ENCODE measurements around the gene ENTPD2.
"Not testable (repeated sequence)": the region's sequence is repeated elsewhere in the genome, so short reads cannot be mapped to it uniquely, and the experiment has no call there.

ENTPD2 gene

DNA sequence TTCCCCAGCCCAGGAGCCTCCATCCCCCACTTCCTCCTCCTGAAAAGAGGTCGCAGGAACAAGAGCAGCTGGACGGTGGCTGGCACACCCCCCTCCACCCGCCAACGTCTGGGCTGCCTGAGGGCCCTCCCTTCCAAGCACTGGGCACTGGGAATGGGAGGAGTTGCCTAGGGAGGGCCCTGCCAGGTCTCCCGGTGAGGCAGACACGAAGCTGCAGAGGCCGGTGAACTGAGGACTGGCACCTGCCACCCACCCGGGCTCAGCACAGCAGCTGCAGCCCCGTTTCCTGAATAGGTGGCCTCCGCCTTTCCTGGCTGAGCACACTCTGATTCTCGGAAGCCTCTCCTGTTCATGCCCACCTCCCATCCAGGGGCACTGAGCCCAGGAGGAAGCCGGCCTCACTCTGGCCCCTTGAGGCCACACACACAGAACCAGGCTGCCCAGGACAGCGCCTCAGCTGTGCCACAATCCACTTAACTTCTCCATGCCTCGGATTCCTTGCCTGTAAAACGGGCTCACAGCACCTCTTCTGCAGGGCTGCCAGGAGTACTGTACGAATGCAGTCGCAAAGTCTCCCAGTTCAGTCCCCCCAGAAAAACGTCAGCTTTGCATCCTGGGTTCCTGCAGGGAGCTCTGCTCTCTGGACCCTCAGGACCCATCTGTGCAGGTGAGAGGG lies 9.2 kb downstream of the ENTPD2 start:
- DNase-seq, result peak; percentile 92

DNA sequence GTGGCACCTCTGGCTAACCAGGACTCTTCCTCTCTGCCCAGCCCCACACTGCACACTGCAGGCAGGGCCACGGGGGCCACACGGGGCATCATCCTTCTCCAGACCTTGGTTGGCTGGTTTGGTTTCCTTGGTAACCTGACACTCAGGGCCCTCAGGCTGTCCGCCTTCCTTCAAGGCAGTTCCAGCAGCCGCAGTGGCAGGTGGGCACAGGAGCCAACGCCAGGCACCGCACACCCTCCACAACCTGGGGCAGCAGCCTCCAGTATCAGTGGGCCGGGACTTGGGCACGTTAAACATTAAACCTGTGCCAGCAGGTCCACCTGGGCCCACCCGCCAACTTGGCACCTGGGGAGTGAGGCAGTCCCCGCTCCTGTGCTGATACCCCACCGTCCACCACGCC lies 9.8 kb downstream of the ENTPD2 start:
- no peak for DNase-seq

DNA sequence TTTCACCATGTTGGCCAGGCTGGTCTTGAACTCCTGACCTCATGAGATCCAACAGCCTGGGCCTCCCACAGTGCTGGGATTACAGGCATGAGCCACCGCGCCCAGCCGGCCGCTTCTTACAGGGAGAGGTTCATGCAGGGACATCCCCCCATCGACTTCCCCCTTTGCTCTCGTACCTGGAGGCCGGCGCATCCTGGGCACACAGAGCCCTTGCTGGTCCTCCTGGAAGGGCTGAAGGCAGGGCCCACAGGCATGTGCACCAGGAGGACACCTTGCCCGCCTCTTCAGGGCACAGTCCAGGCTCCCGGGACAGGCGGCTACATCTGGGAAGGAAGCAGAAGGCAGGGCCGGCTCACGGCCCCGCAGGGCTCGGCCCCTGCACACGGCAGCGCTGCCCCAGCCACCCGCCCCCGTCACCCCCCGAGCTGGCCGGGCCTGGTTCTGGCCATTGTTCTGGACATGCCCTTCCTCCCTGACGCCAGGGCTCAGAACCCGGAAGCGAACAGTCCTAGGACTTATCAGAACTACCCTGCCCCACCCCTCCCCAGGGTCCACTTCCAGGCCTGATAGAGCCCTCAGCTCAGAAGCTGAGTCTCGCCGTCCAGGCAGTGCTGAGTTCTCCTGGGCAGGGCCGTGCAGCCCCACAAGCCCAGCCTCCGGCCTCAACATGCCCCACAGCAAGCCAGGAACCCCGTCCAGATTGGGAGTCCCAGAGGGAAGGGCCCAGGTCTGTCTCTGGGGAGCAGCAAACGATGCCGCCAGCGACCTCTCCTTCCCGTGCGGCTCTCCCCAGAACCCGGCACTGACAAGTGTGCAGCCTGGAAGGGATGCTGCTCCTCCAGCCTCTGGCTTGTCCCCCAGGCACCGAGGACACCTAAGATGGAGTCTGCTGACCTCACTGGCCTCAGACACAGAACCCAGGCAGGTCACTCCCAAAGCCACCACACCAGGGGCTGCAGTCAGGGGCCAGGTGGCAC lies 10.8 kb downstream of the ENTPD2 start:
- no peak for DNase-seq

DNA sequence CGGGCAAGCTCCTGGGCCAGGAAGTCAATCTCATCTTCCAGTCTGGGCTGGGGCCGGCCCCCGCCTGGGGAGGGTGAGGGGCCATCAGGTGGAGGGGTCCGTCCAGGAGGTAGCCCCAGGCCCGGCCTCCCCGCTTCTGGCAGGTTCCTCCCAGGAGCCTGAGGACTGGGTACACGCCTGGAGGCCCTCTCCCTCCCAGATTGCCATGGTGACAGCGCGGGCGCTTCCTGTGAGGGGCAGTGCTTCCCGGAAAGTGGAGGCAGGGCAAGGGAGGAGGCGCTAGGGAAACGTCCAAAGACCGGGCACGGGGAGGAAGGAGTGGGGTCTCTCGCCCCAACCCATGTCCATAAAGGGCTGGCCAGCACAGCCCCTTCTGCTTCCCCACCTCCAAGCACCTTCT lies 12.7 kb downstream of the ENTPD2 start:
- DNase-seq, result no peak

- no peak for DNase-seq
These were observed 13.3 kb downstream of the ENTPD2 start for GRCh38 chr9:137040568-137040967.

GRCh38 chr9:137039611-137040366 lies 14.1 kb downstream of the ENTPD2 start:
- DNase-seq, result no peak

GRCh38 chr9:137038916-137039315 lies 14.9 kb downstream of the ENTPD2 start:
- no peak for DNase-seq

DNA sequence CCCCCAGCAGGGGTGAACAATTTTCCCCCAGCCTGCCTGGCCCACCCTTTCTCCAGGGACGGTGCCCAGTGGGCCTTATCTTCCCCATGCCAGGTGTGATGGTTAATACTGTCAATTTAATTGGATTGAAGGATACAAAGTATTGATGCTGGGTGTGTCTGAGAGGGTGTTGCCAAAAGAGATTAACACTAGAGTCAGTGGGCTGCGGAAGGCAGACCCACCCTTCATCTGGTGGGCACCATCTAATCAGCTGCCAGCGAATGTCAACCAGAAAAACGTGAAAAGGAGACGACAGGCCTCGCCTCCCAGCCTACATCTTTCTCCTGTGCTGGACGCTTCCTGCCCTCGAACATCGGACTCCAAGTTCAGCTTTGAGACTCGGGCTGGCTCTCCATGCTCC lies 16.4 kb downstream of the ENTPD2 start:
- no peak for DNase-seq

GRCh38 chr9:137037035-137037434 lies 16.8 kb downstream of the ENTPD2 start:
- no peak for DNase-seq

- no peak for DNase-seq
These were observed 17.9 kb downstream of the ENTPD2 start for GRCh38 chr9:137035937-137036336.

DNA sequence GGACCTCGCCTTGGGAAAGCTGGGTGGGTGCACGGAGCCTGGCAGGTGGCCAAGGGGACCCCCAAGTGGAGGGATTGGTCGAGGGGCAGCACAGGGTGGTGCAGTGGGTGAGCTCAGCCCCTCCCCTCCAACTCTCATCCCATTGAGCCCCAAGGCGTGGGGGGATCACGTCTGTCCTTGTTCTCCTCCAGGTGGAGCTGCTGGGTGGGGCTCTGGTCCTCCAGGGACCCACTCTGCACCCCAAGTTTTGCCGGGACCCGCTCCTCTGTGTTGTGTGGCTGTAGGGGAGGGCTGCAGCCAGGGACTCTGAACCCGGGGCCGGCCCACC lies 18.4 kb downstream of the ENTPD2 start:
- no peak for DNase-seq

- DNase-seq, result peak; percentile 84
These were observed 19.0 kb downstream of the ENTPD2 start for GRCh38 chr9:137034709-137035506.

DNA sequence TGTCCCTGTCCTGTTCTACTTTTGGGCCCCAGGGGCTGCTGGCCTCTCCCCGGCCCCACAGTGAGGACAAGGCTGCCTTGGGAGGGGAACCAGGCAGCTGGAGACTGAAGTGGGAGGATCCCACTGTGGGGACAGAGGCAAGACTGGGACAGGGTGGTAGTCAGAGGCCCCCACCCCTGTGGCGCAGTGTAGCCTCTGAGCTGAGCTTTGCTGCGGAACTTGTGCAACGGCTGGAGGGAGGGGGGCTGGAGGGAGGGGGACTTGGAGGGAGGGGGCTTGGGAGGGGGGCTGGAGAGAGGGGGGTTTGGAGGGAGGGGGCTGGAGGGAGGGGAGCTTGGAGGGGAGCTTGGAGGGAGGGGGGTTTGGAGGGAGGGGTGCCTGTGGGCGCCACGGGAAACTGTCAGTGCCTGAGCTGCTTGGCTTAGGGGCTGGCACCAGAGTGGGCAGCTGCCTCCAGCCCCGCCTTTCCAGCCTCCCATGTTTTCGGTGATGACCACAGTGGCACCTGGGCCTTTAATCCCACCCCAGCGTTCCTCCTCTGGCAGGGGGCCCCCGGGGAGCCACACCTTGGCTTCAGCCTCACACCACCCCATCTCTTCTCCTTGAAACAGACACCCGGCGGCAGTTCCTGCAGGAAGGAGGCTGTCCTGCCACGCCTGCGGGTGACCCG lies 19.7 kb downstream of the ENTPD2 start:
- peak; percentile 20 for DNase-seq

- not testable (repeated sequence) for DNase-seq
These were observed 20.4 kb downstream of the ENTPD2 start for GRCh38 chr9:137033481-137033880.

GRCh38 chr9:137032858-137033257 lies 21.0 kb downstream of the ENTPD2 start:
- no peak for DNase-seq

DNA sequence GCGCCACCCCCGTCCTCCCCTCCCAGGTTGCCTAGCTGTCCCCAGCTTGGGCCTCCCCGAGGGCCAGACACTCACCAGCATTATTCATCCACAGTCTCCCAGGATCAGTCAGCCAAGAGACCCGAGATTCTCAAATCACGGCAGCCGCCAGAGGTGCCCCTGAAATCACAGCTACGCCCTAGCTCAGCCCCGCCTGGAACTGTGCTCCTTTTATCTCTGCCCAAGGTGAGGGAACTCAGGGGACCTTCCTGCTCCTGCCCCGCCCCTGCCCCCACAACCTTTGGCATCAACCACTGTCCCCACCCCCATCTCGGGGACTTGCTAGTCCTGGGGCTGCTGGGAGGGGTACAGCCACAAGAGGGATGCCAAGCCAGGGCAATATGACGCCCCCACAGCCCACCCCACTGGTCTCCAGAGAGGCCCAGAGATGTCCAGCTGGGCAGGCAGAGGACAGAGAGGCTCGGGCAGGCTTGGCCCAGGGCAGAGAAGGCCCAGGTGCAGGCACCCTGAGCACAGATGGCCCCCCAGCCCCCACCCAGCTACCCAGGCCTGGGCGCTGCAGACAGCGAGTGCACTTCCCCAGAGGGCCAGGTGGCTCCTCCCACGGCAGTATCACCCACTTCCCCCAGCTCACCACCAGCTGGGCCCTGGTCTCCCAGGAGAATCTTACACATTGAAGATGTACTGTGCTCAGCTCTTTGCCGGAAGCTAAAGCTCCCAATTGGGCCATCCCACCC lies 21.8 kb downstream of the ENTPD2 start, which contains the start of gene FUT7:
TSS of gene FUT7 (minus strand) at position 185 of the 737 bp plus-strand sequence. CDS start at position 88, 97 bp downstream.
- no peak for DNase-seq

DNA sequence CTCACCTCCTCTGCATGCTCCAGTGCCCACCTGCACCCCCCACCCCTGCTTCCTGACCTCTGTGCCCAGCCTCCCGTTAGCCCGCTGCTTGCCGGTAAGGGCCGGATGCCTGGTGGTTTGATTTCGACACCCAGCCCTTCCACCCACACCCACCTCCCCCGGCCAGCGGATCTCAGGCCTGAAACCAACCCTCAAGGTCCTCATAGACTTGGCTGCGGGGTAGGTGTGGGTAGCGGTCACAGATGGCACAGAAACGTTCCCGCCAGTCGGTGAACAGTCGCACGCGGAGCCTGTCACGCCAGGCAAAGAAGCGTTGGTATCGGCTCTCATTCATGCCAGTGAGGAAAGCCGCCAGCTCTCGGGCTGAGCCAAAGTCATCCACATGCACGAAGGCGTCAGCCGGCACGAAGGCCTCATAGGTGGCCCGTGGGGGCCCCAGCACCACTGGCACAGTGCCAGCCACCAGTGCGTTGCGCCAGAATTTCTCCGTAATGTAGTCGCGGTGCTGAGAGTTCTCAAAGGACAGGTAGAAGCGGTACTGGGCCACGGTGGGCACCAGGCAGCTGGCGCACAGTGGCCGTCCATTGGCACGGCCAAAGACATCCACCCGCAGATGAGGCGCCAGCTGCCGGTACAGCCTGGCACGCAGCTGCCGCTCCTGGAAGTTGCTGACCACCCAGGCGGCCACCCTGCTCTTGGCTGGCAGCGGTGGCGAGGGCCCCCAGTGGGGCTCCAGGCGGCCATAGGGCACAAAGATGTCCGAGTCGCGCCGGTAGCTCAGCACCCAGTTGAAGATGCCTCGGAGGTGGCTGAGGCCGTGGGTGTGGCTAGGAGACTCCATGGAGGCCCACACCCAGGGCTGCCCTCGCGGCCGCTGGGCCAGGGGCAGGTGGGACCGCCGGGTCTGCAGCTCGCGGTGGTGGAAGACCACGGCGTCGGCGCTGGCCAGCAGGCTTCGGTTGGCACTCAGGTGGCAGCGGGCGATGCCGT lies 23.0 kb downstream of the ENTPD2 start:
- DNase-seq, result no peak

DNA sequence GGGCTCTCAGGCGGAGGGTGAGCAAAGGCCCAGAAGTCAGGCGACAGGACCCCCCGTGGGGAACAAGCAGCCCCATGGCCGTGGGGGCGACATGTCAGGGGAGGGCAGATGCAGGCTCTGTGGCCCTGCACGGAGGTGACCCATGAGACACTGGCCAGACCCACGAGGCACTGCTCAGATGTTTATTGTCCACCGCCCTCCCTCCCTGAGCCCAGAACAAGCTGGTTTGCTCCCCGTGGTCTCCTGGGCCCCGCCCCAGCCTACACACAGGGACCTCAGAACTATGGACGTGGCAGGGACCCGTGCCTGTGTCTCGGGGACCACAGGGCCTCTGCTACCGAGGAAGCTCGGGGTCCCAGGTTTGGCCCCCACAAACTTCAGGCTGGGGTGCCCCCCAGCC lies 23.9 kb downstream of the ENTPD2 start:
- DNase-seq, result no peak

GRCh38 chr9:137029058-137029936 lies 24.6 kb downstream of the ENTPD2 start:
- DNase-seq, result peak; percentile 18

Data from NCI-H2029 (cell line).